Left cardiac atrium (tissue), 4 donors: ENCODE results near the gene RCAN2. TPM values are rescaled to one million over a fixed set of nuclear protein-coding genes. Genes with fewer than 3 reads are reported as not detected.

ENCODE experiments used
- ATAC-seq, 2 donors: fragments of 200-7000 bp; cut with Tn5 transposase; one replicate each; pipeline ENCODE4 v1.9.1; 2020; ENCODE audit warnings: mild to moderate bottlenecking in 2 of 2, moderate library complexity in 2 of 2
- DNase-seq: peaks from one replicate; pipeline ENCODE4 v3.0.0-alpha.2; 2020
- intact Hi-C, 2 donors: fragments of 100-400 bp; cut with DNase I; formaldehyde crosslinking; loops; one replicate each; pipeline versions ENCODE4 v1.14.1 to v1.15.1; 2022 to 2023
- total RNA-seq, 2 donors: library from RNA; stranded (reverse); fragmentation: NEBNext Ultra II Directional; extraction: Animal tissue kit (Norgen Biotek cat#: 25700); gene quantifications; one replicate each; pipeline ENCODE4 v1.2.1, GENCODE V29; 2021
- donor health status: DM: no; HTN: yes; CAD: no.
- donor health status: DM: no; HTN: yes; CAD: no; lungs with severe emphysema.
- donor health status: DM: yes; HTN: yes; CAD: no.
- donor health status: Dilated cardiomyopathy.

The RCAN2 gene
- total RNA-seq, 2 donors from 2014 or later = 112 to 152 TPM

DNA sequence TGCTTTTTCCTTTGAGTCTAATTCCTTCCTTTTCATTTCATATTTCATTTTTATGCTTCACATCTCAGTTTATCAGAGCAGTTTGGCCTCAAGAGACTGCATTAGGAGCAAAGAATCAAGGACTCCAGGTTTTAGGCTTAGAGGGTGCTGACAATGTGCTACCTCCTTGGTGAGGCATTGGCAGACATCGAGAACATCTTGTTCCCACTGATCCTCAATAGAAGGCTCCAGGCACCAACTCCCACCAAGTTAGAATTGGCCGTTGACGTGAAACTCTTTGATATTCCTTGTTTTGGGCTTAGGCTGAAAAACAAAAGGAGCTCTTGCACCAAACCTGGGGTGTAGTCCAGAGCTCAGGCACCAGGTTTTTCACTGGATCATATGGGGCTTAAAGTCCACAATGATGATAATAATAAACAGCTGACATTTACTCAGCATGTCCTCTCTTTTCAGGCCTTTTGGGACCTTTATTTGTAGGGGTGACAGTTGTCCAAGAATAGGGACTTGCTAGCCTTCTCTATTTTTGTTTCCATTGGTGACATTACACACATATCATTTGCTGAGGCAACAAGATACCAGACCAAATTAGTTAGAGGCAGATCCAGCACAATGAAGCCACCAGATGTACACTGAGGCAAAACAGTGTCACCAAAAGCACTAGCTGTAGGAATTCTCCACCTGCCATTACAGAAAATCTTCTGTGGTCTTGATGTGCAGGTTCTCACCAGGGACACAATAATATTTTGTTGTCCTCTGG lies 239.5 kb downstream of the RCAN2 start:
- intact Hi-C loops = no loop called here
- DNase-seq = no peak
- no peak for ATAC-seq

DNA sequence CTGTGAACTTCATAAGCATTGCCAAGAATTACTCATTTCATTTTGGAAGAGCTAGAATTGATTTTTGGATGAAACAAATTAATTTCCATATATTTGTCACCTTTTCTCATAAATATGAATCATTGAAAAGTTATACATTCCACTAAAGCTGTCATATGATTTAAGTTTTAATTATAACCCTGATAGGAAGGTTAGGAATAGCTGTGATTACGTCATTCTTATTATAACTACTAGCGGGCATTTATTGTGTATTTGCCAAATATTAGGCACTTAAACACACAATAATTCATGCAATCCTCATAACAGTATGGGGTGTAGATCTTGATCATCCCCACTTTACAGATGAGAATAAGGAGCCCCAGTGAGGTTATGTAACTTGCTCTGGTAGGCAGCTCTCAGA lies 243.1 kb downstream of the RCAN2 start:
- intact Hi-C loops = no loop called here
- ATAC-seq (no peak), DNase-seq (no peak)

DNA sequence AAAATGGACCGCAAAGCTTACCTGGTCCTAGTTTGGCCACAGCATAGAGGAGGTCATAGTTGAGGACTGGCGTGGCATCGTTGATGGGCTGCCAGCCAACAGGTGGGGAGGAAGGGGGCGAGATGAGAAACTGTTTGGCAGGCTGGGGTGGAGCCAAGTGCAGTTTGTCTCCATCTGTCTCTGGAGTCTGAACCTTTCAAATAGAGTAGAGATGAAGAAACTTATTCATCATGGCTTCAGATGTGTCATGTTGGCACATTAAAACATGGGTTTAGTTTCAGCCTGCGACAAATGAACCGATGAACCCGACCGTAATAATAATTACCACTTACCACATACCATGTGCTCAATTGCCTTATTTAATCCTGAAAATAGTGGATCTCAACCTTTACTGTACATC lies 244.5 kb downstream of the RCAN2 start:
- ATAC-seq = no peak
- intact Hi-C loops = no loop called here

DNA sequence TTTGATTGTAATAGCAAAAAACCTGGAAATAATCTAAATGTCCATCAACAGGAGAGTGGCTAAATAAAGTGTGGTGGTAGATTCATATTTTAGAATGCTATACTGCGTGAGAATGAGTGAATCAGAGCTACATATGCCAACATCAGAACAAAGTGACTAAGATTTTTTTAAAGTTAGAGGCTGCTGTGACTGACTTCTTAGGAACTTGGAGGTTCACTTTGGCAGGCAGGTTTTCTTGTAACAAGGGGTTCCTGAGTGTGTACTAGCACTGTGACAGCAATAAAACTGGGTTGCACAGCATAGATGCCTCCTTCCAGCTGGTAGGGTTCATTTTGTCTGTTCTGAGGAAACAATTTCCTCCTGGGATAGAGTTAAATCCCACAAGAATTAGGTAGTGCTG lies 245.2 kb downstream of the RCAN2 start:
- intact Hi-C loops = no loop called here
- DNase-seq = no peak
- ATAC-seq = no peak

More for the DNA sequence above, 244.5 kb downstream of the RCAN2 start:
- no peak for DNase-seq

DNA sequence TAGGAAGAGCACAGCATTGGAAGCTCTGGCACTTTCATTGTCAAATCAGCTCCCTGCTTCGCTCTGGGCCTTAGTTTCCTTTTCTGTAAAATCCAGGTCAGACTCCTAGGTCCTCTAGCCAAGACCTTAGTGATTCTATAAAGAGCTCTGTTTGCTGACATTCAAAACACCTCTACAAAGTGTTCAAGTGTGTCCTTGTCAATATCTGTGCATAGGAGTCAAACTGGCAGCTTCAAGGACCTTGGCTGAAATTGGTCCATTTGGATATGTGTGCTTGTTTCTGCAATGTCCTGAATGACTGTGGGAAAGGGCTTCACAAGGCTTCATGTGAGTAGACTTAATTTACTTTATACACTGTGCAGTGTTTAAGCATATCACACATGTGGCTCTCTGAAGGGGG lies 246.6 kb downstream of the RCAN2 start:
- intact Hi-C loops = no loop called here
- DNase-seq (no peak), ATAC-seq (peak in 1 of 2 donors; percentile 32)

DNA sequence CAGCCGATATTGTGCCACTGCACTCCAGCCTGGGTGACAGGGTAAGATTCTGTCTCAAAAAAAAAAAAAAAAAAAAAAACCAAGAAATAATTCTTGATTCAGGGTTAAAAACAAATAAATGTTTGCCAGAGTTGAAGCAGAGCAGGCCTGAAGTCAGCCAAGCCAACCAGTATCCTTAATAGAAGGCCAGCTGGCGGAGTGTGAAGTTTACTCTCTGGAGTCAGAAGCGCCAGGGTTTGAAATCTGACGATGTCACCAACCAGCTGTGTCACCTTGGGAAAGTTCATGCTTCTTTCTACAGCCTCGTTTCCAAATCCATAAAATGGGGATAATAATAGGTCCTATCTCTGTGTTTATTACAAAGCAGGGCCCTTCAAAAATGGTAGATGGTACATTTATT lies 247.5 kb downstream of the RCAN2 start:
- intact Hi-C loops = no loop called here
- no peak for DNase-seq
- peak; percentile 35 to 58 for ATAC-seq

DNA sequence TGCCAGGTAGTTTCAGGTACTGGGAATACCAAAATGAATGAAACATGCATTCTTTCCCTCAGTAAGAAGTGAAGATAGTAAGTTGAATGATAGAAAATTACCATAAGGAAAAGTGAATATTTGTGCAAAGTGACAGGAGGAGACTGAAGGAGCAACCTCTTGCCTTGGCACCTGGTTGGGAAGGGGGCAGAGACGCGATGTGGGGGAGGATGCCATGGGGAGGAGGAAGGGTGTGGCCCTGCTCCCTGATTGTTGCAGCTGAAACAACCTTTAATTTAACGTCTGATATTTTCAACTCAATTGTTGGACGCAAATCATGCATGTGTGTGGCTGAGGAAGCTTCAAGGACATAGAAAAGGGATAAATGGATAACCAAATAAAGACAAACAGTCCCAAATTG lies 248.3 kb downstream of the RCAN2 start:
- DNase-seq (no peak), ATAC-seq (no peak)
- intact Hi-C loops = no loop called here

DNA sequence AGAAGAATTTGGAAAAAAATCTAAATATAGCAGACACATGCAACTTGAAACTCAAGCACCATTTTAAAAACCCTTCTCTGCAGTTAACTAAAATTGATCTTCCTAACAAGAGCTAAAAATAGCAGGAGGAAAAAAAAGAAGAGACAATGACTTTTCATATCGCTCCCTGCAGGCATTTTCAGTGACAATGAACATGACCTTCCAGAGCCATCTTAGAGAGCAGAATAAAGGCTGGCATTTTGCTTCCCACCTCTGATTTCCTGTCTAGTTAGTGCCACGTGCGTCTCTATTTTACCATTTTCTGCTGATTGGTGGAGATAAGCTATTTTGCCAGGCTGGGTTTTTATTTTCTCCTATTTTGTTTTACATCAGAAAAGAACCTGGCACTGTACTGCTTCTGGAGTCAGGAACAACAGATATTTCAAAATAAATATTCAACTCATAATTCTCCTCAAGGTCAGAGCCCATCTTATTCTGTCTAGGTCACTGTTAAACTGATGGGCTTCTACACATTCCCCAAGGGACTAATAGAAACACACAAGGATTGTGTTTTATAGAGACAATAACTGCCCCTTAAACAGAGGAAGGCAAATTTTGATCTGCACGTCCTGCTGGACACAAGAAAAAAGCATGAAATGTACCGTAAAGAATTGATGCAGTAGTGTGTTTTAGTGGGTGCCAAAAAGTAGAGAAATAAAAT lies 250.2 kb downstream of the RCAN2 start:
- DNase-seq (no peak), ATAC-seq (no peak)
- intact Hi-C loops = no loop called here

DNA sequence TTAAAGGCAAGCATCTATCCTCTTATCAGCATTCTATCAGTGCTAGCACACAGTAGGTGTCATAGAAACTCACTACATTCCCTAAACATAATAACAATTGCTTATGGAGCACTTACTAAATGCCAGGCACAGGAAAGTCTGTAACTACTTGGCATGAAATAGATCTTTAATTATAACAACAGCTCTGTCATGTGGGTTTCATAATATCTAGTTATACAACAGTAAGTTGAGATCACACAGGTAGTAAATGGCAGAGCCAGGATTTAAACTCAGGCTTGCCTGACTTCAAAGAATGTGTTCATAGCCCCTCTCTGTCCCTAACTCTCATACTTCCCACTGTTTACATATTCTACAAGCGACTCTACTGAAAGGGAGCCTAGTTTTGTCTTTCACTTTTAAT lies 254.5 kb downstream of the RCAN2 start:
- ATAC-seq = no peak
- intact Hi-C loops = no loop called here

DNA sequence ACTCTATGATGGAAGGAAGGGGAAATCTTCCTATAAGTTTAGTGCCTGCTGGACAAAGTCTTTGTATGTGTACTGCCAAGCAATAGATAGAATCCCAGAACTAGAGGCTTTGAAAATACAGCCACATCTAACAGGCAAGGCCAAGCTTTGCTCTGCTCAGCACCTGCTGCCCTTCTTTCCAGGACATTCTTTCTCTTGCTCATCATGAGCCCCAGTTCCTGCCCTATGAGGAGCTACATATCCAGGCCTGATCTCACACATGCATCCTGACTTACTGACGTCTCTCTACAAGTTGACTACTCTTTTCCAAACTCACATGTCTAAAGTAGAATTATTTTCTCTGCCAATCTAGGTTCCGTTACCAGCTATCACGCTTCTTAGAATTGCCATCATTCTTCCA lies 256.0 kb downstream of the RCAN2 start:
- intact Hi-C loops = no loop called here
- DNase-seq = no peak
- no peak for ATAC-seq

More for the DNA sequence above, 254.5 kb downstream of the RCAN2 start:
- no peak for DNase-seq

DNA sequence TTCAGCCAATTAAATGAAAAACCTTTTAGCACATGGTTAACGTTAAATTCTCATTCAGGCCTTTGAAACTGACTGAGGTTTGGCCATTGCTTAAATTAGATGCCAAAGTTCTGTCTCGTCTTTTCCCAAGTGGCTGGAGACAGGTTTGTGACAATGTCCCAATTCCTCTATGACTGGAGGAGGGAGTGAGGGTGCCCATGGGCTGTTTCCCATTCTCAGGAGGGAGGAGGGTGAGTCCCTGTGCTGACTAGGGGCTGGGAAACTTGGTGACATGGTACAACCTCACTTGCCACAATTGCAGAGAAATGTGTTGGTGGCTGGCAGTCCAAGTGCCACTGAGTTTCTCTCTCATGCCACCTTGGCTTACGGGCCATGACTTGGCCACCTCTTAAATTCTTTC lies 256.5 kb downstream of the RCAN2 start:
- DNase-seq = no peak

DNA sequence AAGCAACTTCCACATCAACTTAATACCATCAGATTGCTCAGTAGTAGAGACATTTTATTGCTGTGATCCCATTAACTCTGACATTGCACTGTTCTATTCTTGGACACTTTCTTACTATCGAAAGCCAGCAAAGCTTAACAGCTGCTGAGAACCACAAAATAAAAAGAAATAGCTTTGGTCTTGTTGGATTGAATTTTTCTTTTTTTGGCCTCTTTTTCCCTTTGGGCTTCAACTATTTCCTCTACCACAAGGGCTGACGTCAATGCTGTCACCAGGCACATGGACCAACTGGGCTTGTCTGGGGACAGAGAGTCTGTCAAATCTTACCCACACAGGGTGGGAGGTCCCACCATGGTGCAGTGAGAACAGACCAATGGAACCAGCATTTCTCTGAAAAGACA lies 257.1 kb downstream of the RCAN2 start:
- ATAC-seq (peak; percentile 86 to 90), DNase-seq (peak; percentile 49)
- intact Hi-C loops = no loop called here

More for the DNA sequence above, 256.5 kb downstream of the RCAN2 start:
- intact Hi-C loops = no loop called here
- peak in 1 of 2 donors; percentile 20 for ATAC-seq

DNA sequence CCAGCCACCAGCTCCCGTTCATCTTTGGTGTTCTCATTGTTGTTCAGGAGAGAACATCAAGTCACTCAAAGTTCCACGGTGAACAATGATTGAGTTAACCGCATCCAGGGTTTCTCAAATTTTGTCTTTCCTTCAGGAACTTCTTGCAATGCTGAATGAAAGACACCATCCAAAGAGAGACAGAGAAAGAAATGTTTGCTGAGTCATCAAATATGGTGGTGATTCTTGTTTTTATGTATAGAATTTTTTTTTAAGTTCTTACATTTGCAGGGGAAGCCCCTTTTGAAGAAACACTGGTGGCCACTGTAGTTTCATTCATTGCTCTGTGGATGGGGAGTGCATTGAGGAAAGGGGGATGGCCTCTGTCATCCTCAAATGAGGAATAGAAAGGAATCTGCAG lies 258.1 kb downstream of the RCAN2 start:
- DNase-seq (no peak), ATAC-seq (no peak)
- intact Hi-C loops = no loop called here

DNA sequence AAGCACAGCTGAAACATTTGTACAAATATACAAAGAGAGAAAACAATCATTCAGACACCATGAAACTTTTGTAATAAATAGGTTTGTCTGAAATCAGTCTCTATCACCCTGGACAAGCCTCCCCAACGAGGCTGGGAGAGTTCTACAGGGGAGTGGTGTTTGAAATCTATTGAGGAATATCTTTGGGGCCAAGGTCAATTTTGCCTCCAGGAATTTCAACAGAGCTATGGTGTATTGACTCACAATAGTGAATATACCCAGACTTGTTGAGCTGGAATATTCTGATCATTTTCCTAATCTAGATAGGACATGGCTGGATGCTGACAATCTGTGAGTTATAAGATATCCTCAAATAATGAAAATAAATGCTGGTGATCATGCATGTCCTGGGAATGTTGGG lies 269.0 kb downstream of the RCAN2 start:
- ATAC-seq (no peak), DNase-seq (no peak)
- intact Hi-C loops = loop anchor here in 1 of 2 donors (5.0 kb wide), 1 partner anchor 190 kb away; no protein-coding TSS in a partner anchor

DNA sequence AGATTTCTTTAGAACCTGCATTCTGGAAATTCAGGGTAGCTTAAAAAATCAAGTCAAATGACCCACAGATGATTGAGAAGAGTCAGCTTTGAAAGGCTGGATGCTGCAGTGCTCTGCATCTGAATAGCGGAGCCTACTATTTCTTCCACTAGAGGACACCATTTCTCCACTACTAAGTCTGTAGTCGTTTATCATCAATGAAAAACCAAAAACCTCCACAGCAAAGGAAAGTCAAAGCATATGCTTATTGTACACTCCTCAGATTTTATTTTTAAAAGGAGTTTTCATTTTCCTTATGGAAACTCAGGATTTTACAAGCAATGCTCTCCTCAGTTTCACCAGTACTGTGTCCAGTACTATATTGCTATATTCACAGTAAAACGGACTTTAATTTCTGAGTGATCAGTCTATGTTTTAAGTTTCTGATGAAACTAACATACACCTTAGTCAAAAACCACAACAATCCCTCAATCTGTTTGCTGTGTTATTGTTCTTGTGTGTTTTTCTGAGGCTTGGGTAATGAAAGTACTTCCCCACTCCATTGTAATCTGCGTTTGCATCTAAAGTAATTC lies 269.9 kb downstream of the RCAN2 start:
- intact Hi-C loops = loop anchor here (1.0 to 5.0 kb wide), 2 partner anchors 189 to 191 kb away; no protein-coding TSS in a partner anchor

DNA sequence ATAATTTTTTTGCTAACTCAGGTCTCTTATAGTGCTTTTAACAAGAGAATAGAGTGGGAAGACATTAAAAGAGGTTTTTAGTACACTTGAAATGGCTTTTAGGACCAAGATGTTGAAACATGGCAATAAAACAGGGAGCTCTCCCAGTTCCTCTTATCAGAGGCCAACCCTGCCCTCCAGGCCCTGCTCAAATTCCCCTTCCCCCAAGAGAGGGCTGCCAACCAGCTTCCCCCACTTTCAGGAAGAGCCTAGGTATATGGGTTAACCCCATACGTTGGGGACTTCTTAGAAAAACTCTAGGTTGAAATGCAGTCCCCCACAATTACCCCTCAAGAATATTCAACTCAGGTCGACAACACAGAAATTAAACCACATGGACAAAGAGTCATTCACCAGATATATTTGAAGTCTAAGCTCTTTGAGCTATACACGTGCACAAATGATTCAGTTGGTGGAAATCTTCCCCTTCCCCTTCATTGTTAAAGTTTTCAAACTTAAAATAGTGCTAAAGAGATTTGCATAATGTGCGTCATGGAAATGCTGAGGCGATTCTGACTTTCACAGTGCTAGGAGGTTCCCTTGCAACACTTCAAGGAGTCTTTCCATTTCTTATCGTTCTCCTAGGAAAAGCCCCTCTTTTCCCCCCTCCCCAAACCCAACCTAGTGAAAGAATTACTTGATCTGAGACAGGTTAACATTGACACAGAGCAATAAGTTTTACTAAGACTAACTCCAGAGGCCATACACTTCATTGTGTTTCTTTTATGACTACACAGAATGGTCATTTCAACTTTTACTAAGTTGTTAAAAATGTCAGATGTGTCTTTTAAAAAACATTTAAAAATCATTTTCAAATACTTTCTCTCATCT lies 270.7 kb downstream of the RCAN2 start:
- ATAC-seq = no peak
- intact Hi-C loops = loop anchor here (1.0 to 5.0 kb wide), 2 partner anchors 190 to 192 kb away; no protein-coding TSS in a partner anchor
- DNase-seq = no peak

More for the DNA sequence above, 269.9 kb downstream of the RCAN2 start:
- ATAC-seq (peak; percentile 63 to 83), DNase-seq (no peak)

DNA sequence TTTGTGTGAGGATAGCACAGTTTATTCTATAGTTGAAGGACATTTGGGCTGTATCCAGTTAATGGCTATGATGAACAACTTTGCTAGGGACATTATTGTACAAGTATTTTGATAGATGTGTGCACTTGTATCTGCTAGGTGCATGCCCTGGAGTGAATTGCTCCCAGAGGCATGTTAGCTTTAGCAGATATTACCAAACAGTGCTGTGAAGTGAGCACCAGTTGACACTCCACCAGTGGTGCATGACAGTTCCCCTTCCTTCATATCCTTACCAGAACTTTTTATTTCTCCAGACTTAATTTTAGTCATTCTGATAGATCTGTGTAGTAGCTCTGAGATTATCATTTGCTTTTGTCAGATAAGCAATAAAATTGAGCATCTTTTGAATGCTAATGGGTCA lies 271.6 kb downstream of the RCAN2 start:
- DNase-seq (no peak), ATAC-seq (no peak)
- intact Hi-C loops = loop anchor here (5.0 kb wide), 2 partner anchors 193 to 408 kb away; no protein-coding TSS in a partner anchor

DNA sequence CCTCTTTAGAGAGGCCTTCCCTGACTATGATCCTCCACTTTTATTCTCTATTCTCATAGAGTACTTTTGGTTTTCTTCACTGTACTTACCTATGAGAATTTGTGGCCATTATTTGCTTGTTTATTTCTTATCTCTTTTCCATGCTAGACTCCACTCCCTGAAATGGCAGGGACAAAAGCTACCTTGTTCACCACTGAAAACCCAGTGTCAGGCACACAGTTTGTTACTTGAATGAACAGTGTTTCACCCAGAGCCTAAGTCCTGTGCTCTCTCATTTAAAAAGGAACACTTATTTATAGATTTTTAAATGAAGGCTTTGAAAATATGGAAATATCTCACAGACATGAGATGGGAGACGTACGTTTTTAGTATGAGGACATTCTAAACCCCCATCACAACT lies 272.8 kb downstream of the RCAN2 start:
- intact Hi-C loops = loop anchor here in 1 of 2 donors (5.0 kb wide), 1 partner anchor 409 kb away; no protein-coding TSS in a partner anchor
- no peak for ATAC-seq
- no peak for DNase-seq

DNA sequence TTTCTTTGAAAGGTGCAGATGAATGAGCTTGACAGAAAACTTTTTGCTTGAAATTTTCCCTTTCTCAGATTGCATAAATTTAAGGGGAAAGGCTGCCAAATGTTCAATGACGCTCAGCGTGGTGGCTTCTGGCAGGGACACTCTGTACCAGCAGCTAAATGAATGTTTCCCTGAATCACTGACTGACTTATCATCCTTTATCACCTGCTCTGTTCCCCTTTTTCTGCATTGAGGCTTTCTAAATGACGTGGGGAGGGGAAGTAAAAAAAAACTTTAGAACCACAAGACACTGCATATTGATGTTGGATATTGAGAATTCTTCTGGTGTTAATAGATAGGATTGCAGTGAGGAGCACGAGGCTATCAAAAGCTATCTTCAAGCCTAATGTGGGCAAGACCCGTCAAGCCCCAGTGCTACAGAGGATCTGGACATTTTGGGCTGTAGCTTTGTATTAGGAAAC lies 273.5 kb downstream of the RCAN2 start:
- ATAC-seq (peak; percentile 70 to 77), DNase-seq (peak; percentile 35)
- intact Hi-C loops = loop anchor here in 1 of 2 donors (5.0 kb wide), 1 partner anchor 410 kb away; no protein-coding TSS in a partner anchor
